H1 (cell line): ENCODE measurements around the gene CLN6. TPM values are rescaled to one million over a fixed set of nuclear protein-coding genes. Genes with fewer than 3 reads are reported as not detected.

Experiments used
- ATF3 ChIP-seq: IDR thresholded peaks from 2 replicates; pipeline ENCODE4 v1.6.1; 2011; ENCODE audit warnings: low read depth, mild to moderate bottlenecking, low read length; ENCODE audit not compliant: insufficient read depth
- CTBP2 ChIP-seq: IDR thresholded peaks from 2 replicates; pipeline ENCODE4 v1.7.0; 2011; ENCODE audit warnings: borderline replicate concordance, mild to moderate bottlenecking, moderate library complexity, mixed read lengths, low read length; ENCODE audit not compliant: insufficient read depth, insufficient read length
- CTCF ChIP-seq, 3 experiments: IDR thresholded peaks; 1 replicate in 2 of 3; 2 replicates in 1 of 3; pipeline versions ENCODE4 v1.5.1 to v1.6.1; 2011; ENCODE audit warnings: low read length in 3 of 3, mild to moderate bottlenecking in 3 of 3, inconsistent platforms in 2 of 3, low read depth in 1 of 3, moderate library complexity in 1 of 3; ENCODE audit not compliant: insufficient read depth in 1 of 3; ENCODE audit errors: control extremely low read depth in 1 of 3
- SP1 ChIP-seq: IDR thresholded peaks from 2 replicates; pipeline ENCODE4 v1.6.1; 2011; ENCODE audit warnings: low read depth, low read length
- TAF7 ChIP-seq: optimal IDR thresholded peaks from 2 replicates; pipeline ENCODE3; 2011; ENCODE audit warnings: low read depth, mild to moderate bottlenecking, inconsistent platforms, low read length, moderate library complexity, borderline replicate concordance
- polyA plus RNA-seq, 7 experiments: library from polyadenylated mRNA; depleted of rRNA in 3 of 7; stranded (reverse) in 5 of 7; unstranded in 2 of 7; fragments of >200 nt in 5 of 7; fragments of 200-250 nt in 2 of 7; gene quantifications; 1 replicate in 5 of 7; 2 replicates in 1 of 7; 4 replicates in 1 of 7; pipeline versions ENCODE4 v1.2.1 to v1.2.3, GENCODE V29; 2011 to 2013; ENCODE audit warnings: missing spikeins in 2 of 7, mixed read lengths in 2 of 7
- total RNA-seq: library from RNA; stranded (reverse); fragmentation: NEBNext Ultra II Directional; extraction: Animal tissue kit (Norgen Biotek cat#: 25700); gene quantifications from 2 replicates; pipeline ENCODE4 v1.2.1, GENCODE V29; 2021
- TF ChIP-seq, protein P1 (sequence below): IDR thresholded peaks from 2 replicates; pipeline ENCODE4 v1.6.1; 2011; ENCODE audit warnings: low read length, improper control_type of control experiment

The CLN6 gene
- total and polyA plus RNA-seq, 2 of the 8 experiments (the other 6 are each of a cell fraction or from before 2014, with no cell fraction given): 60.0 to 137 TPM

DNA sequence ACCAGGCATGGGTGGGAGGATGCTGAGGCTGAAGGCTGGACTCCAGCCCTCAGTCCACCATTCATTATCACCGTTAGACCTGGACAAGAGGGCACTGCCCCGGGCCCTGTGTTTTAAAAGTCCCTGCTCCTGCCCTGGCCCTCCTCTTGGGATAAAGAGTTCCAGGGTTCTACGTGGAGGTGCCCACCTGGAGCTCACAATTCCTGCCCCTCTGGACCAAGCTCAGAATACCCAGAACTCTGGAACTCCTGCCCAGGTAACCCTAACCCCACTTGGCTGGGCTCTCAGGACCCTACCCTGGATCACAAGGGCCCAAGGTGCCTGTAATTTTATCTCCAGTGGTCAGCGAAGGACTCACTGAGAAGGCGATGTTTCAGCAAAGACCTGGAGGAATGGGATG is 25.6 kb downstream of the CLN6 start (continued):
- no peak for TF ChIP-seq CTCF (IDR thresholded peaks at IDR 0.05; ENCODE audit: control extremely low read depth in 1 of 3, insufficient read depth in 1 of 3, low read depth in 1 of 3, low read length in 3 of 3)
- TF ChIP-seq SP1: no peak
- TF ChIP-seq TAF7: no peak
- TF ChIP-seq, protein P1, sequence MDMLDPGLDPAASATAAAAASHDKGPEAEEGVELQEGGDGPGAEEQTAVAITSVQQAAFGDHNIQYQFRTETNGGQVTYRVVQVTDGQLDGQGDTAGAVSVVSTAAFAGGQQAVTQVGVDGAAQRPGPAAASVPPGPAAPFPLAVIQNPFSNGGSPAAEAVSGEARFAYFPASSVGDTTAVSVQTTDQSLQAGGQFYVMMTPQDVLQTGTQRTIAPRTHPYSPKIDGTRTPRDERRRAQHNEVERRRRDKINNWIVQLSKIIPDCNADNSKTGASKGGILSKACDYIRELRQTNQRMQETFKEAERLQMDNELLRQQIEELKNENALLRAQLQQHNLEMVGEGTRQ: no peak
- TF ChIP-seq CTBP2: no peak
- TF ChIP-seq ATF3: no peak
